GM19397 (cell line): ENCODE results near the gene ACTBL2.

Experiments used
- ATAC-seq: cut with Tn5 transposase; IDR thresholded peaks from one replicate; pipeline ENCODE4 v1.9.1; 2021; ENCODE audit warnings: mild to moderate bottlenecking, moderate library complexity; ENCODE audit not compliant: unreplicated experiment

Gene ACTBL2

DNA sequence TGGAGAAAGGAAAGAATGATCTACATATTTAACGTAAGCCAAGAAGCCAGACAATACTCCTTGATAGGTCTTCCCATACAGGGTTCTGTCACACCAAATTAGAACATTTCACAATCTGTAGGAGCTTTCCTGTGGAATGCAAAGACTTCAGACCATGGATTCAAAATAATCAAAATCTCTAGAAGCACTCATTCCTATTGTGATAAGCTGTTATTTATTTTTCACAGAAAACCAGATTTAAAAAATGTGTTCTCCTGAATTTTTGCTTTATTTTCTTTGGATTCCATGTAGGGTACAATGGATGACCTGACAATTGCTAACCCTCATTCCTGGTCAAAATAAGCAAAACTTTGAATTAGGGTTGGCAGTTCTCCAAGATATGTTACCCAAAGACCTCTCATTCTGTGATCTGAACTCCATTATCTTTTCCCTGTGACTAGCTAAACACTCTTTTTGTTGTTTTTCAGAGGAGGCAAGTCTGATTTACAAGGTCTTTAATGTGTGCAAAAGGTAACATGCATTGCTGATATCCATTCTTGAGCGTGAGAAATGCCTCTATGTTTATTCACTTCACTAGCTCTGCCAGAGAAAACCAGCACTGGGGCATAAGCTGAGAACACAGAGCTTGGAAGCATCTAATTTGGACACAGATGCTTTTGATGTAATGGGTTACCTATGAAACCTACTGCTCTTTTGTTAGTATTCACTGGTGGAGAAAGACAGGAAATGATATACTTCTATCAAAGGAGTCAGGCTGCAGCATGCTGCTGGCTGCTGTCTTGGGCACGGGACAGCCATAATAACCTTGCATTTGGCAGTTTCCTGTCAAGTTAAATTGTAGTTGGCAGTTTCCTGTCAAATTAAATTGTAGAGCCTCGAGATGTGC, 31.4 kb downstream of the ACTBL2 start:
- ATAC-seq = no peak

DNA sequence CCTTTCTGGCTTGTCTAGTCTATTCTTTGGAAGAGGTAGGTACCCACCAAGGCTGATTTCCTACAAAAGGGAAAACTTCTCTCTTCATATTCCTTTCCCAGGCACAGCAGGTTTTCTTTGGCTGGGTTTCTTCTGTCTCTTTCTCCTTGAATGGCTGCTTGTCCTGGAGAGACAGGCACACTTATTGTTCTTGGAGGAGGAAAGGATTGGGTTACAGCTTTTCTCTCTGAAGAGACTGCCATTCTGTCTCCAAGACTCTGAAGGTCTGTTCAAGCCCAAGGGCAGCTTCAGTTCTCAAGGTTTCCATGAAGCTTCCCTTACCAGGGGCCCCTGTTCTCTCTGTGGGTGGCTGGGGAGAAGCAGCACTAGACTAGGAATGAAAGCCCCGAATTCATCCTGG, 33.9 kb downstream of the ACTBL2 start:
- no peak for ATAC-seq

DNA sequence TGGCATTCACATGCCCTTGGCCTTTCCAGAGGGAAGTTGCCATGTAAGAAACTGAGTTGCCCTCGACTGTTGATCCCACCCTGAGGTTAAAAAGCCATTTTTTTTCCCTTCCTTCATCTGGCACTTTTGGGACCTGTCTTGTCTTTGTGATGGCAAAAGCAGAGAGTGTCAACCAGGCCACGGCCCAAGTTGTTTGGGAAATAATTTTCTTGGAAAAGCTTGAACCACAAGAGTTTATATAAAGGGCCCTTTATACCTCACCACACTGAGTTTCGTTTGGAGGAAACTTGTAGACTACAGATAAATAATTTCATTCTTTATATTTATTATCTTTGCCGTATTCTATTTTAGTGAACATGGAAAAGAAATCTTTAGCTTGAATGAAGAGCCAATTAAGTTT, 34.3 kb downstream of the ACTBL2 start:
- no peak for ATAC-seq

DNA sequence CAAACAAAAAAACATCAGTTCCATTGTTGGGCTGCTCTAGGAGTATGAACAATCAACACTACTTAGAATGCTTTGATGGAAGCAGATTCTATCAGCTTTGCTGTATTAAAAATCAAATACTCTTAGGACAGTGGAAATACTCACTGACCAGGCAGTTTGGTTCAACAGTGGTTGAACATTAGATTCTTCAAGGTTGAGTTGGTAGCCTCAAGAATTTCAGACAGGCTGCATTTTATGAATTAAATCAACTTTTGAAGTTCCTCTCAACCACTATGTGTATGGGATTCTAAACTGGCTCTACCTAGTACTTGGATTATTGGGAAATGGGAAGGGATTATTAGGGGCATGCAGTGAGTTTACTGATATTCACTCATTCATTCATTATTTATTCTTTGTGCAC, 35.0 kb downstream of the ACTBL2 start:
- no peak for ATAC-seq

DNA sequence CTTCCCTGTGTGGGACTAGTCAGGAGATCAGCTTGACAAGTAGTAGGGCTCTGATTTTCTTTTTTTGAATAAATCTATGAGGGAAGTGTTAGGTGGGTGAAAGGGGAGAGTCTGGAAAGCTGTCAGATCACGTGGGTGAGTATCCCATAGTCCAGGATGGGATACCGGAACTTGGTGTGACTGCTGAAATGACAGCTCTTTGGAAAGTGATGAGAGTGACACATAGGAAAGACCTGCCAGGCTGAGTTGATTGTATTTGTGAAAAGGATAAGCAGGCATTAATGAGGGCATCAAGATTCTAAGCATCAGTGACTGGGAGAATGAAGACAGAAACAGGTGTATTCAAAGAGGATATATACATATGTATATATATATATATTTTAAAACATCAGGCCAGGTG, 35.6 kb downstream of the ACTBL2 start:
- ATAC-seq = no peak

DNA sequence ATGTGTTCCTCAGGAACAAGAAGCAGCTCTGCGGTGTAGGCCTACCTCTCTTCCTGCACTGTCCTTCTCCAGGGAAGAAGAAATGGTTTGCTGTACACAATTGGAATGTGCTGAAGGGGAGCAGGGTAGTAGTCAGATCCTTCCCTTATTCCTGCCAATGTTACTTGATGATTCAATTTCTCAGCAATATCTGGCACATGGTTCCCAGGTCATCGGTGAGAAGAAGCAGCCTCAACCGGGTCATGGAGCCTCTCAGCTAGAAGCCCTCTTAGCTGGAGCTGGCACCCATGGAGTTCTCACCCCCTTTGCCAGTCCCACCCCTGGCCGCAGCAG, 36.9 kb downstream of the ACTBL2 start:
- ATAC-seq = no peak

DNA sequence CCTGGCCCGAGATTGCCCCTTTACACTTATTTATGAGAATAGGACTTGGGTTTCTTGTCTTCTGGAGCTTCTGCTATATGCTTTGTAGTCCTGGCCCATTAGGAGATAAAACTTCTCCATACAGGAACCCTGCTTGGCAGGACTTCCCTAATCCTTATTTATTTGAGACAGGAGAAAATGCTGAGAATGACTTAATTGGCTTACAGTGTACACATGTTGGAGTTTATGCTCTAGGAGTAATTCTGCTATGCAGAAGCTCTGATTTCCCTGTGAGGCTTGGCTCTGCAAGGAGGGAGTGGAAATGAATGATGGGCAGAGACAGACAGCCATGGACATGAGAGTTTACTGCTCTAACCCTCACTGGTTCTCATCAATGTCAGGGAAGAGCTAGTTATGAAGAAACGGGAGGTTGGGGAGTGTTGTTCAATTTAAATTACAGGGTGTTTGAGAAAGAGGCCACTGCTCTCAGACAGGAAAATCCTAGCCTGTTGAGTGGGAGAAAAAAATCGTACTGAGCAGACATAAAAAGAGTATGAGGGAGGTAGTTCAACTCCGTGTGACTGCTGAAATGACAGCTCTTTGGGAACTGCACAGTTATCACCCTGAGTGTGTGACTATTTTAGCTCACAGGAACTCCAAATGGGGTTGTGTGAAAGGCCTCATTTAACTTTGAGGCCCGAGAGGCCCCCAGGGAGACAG, 37.5 kb downstream of the ACTBL2 start:
- ATAC-seq = no peak

DNA sequence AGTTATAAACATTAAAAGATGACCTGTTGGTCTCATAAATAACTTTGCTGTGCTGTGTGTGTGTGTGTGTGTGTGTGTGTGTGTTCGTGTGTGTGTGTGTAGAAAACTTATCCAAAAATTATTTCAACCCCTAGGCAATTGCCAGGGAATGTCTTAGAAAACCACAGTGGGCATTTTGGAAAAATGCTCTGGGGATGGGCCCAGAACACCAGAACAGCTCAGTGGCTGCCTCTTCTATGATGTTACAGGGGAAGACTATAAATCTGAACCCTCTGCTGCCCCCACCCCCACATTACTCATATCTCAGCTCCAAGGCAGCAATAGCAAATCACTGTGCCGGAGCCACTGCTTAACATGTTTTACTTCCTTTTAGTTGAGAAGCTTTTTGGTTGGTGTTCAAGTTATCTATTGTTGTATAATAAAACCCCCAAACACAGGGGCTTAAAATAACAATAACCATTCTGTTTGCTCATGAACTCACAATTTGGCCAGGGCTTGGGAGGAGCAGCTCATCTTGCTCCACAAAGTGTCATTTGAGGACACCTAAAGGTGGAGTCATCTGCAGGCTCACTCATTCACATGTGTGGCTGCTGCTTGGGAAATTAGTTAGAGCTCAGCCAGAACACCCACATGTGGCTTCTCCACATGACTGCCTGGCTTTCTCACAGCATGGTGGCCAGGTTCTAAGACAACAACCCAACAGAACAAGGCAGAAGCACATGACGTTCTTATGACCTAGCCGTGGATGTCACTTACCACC, 40.4 kb downstream of the ACTBL2 start:
- no peak for ATAC-seq

DNA sequence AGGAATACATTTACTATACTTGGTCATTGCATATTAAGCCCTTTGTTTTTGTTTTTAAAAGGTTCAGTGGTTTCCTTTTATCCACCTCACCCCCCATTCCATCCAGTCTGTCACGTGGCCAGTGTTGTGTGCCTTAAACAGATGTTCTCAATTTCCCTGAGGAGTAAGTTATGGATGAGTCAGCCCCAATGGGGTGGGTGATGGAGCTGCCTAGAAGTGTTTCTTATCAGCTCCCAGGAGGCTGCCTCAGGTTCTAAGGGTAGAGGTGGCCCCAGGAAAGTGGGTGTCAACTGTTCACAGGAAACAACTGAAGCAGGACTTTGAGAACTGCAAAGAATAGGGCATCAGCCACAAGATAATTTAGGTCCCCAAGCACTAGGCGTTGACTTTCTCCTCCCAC, 41.1 kb downstream of the ACTBL2 start:
- no peak for ATAC-seq

DNA sequence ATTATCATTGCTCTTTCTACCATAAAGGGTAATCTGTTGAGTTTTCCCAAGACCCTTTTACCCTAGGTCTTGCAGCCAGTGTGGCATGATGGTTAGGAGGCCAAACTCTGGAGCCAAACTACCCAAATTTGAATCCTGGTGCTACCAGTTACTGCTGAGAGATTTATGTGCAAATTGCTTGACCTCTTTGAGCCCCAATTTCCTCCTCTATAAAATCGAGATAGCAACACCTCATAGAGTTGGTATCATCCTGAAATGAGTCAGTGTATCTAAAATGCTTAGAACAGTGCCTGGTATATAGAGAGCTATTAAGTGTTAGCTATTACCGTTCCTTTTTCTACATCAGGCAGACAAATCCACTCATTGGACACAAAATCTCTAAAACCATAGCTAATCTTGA, 43.0 kb downstream of the ACTBL2 start:
- no peak for ATAC-seq

DNA sequence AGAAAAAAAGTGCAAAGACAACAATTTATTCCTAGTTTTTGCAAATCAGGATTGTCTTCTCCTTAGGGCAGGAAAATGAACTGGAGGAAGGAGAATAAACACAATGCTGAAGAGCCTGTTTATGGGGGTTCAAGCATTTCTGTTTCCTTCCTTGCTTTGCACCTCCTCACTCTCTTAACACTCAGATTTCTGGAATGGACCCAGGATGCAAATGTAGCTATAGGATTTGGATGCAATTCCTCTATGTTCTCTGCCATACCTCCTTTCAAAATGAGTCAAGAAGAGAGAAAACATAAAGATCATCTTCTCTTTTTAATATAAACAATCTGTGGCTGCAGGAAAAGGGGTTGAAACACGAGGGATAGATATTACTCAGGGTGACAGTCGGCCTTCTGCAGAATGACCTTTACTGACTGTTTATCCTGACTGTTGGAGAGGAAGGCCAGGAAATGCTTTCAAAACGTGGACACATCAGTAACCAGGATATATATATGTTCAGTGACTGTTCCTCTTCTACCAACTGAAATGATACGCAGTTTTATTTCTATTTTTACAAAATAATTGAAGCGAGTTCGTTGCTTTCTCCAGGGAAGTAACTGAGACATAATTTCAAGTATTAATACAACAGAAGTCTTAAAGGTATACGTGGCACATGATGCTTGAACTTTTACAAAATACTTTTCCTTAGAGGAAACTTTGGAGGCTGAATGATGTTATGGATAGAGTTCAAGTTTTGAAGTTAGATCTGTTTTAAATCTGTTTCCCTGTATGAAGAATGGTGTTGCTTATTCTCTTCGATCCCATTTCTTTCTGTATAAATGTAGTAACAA, 44.4 kb downstream of the ACTBL2 start:
- ATAC-seq = no peak

DNA sequence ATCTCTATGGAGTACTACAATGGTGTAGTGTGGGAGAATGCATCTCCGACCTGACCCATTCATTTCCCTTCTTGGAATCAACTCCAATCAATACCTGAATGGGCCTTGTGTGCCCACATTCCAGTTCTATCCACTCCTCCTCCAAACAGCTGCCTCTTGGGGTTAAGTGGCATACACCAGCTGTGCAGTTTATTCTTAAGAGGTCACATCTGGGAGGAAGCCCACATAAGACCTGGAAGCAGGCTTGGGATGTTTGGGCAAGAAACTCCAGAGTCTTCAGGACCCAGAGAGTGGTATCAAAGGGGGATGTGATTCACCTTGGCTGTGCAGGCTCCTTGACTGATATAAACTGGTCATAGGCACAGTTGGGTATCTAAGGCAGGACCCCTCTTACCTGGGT, 46.0 kb downstream of the ACTBL2 start:
- no peak for ATAC-seq

DNA sequence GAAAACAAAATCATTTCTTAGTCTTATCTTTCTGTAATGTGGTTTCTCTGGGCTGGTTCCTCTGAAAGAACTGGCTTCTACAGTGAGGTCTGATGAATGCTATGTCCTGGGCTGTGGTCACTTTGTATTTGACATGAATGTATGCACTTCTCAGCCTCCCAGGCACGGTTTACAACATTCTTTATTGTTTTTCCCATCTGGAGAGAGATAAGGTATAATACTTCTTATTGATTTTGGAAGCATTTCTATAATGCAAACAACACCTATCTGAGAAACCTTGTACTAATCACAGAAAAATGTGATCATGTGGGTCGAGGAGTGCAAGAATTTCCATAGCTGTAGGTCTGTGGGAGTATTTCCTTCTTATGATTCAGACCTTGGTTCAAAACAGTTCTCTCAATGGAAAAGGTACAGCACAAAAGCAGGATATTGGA, 46.9 kb downstream of the ACTBL2 start:
- no peak for ATAC-seq

DNA sequence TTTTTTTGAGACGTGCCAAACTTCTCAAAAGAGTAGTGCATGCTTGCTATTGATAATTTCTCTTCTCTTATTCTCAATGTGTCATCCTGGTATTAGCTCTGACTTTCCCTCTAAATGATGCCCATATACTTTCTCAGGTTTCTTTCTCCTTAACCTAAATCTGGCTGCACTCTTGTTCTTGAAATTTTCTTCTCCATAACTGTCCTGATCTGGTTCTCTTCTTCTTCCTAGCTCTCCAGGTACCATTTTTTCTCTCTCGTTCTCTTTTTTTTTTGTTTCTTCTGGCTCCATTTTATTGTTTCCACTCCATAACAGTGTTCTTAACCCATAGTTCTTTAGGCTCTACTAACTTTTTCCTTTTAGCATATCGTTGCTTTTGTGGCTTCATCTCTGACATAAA, 47.9 kb downstream of the ACTBL2 start:
- ATAC-seq = no peak

DNA sequence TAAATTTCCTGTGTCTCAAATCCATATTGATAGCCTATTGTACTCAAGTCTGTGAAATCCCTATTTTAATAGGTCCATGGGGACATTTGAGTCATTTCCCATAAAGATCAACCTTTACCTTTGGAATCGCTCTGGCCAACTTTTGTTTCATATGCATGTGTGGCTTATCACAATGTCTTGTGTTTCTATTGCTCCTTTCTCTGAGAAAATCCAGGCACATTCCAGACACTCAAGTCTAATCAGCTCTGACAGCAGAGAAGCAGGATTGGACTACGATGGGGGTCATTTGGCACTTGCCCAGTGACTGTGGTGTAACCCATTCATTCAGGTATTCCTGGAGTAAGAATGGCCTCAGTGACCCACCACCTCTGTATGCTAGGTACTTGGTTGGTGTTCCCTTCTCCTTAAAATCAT, 48.4 kb downstream of the ACTBL2 start:
- no peak for ATAC-seq

DNA sequence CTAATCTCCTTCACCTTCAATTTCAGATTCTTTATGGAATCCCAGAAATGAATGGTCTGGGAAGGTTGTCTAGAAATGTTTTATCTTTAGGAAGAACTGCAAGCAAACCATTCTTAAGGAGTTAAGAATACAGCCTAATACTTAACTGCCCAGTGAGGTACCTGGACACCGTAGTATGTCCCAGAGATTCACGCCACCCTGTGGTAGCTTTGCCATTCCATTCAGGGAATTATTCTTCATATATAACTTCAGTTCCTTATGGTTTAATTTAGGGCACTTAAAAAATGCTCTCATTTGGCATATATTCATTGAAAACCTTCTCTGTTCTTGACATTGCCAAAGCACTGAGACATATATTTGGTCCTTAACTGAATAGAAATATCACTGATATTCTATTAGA, 49.7 kb downstream of the ACTBL2 start:
- ATAC-seq = no peak

DNA sequence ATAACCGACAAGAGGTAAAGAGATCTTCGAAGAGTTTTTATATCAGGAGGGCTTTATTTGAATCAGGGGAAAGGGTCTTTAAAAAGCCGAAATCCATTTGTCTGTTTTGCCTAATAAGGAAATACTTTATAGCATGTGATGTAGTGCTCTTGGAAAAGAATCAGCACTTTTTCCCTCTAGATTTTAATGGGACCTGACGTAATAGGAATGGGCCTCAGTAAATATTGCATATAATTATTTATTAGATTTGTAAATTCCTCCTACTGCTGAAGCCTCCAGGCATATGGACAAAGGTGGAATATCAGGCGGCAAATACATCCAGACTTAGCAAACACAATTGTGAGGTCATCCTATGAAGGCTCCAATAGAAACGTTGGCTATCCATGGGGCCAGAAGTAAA, 50.9 kb downstream of the ACTBL2 start:
- ATAC-seq = no peak
